Sigmoid colon (tissue), 7 donors: ENCODE results near the gene ABCC6. TPM values are rescaled to one million over a fixed set of nuclear protein-coding genes. Genes with fewer than 3 reads are reported as not detected.
"Not testable (repeated sequence)": the region's sequence is repeated elsewhere in the genome, so short reads cannot be mapped to it uniquely, and the experiment has no call there.

Experiments
- DNase-seq: peaks from one replicate; pipeline ENCODE4 v3.0.0-alpha.2; 2019
- H3K27ac ChIP-seq, 4 donors: fragments of 200-600 bp; sonication (generic); one replicate each; pipeline ENCODE4 v1.5.1; 2016 to 2019; ENCODE audit warnings: mild to moderate bottlenecking in 1 of 4
- H3K27me3 ChIP-seq, 3 donors: fragments of 200-600 bp; sonication (generic); one replicate each; pipeline ENCODE4 v1.5.1; 2019; ENCODE audit warnings: mild to moderate bottlenecking in 1 of 3
- H3K36me3 ChIP-seq, 4 donors: fragments of 200-600 bp; sonication (generic); one replicate each; pipeline ENCODE4 v1.5.1; 2016 to 2019
- H3K4me1 ChIP-seq, 4 donors: fragments of 200-600 bp; sonication (generic); one replicate each; pipeline ENCODE4 v1.5.1; 2017 to 2019
- H3K4me3 ChIP-seq, 4 donors: fragments of 200-600 bp; sonication (generic); one replicate each; pipeline ENCODE4 v1.5.1; 2017 to 2019; ENCODE audit warnings: mild to moderate bottlenecking in 2 of 4, moderate library complexity in 1 of 4
- H3K9me3 ChIP-seq, 4 donors: fragments of 200-600 bp in 3 of 4; sonication (generic) in 3 of 4; one replicate each; pipeline versions ENCODE4 v1.5.1 to v1.6.1; 2013 to 2019
- WGBS, 2 donors: extraction: QIAGEN DNeasy Blood & Tissue Kit; methylation state at CpG; one replicate each; pipeline ENCODE4 v1.1.7; 2013; 5-methylcytosine and 5-hydroxymethylcytosine counted together
- intact Hi-C: fragments of 100-400 bp; cut with DNase I; formaldehyde crosslinking; loops from one replicate; pipeline ENCODE4 v1.15.1; 2023
- polyA plus RNA-seq, 3 donors: library from polyadenylated mRNA; stranded (reverse); fragments of 200-250 nt; gene quantifications; one replicate each; pipeline ENCODE4 v1.2.3, GENCODE V29; 2013
- total RNA-seq, 4 donors: library from RNA; depleted of rRNA; stranded (reverse); fragments of >200 nt; gene quantifications; one replicate each; pipeline ENCODE4 v1.1.0, GENCODE V29; 2016
- donor health status: healthy with polysubstance abuse.
- donor health status: Bipolar disorder and iron deficiency.
- donor health status: healthy.

ABCC6 gene
- total and polyA plus RNA-seq, 7 donors: 0.66 to 22.2 (median 4.6) TPM; not detected in 1

DNA sequence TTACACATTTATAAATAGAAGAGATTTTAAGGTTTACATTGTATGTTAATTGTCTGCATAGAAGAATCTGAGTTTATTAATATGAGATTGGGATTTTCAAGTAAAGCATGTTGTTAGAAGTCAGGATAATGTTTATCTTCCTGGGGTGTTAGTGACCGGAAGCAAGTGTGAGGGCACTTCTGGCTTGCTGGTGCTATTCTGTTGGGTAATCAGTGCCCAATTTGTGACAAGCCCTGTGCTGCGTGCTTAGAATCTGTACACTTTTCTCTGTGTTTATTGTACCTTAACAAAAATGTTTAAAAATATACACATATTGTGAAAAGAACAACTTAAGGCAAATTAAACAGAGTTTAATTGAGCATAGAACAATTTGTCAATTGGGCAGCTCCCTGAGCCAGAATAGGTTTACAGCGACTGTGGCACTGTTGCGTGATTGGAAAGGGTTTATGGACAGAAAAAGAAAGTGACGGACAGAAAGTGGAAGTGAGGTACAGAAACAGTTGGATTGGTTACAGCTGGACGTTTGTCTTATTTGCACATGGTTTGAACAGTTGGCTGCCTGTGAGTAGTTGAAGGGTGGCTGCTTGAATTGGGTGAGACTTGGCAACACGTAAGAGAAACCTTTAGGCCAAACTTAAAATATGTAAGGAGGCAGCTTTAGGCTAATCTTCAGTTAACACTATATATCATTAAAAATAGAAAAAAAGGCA, 26.5 kb upstream of the ABCC6 start:
- H3K36me3 ChIP-seq, H3K9me3 ChIP-seq, H3K27ac ChIP-seq, H3K4me1 ChIP-seq, intact Hi-C loops, H3K4me3 ChIP-seq, DNase-seq, H3K27me3 ChIP-seq: not testable (repeated sequence)
- 79 to 83% methylated on average over 3 of the region's 7 CpGs for WGBS, 2 donors

DNA sequence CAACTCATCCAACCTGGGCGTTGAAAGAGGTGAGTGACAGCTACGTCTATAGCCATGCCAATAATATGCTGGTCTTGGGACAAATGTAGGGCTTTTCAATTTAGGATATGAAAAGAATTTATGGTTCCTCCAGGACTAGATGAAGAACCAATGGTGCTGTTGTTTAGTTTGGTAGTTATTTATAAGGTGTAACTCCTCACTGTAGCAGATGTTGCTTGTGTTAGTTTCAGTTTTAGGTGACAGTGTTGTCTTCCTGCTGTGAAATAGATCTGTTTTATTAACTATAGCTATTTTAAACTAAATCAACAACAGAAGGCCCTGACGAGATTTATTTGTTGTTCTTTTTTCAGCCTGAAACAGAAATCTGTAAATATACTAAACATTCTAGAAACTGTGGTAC, 24.1 kb upstream of the ABCC6 start:
- no CpG with 5 or more reads among the region's 3 CpGs for WGBS, 2 donors
- H3K36me3 ChIP-seq, H3K27me3 ChIP-seq, H3K4me1 ChIP-seq, intact Hi-C loops, H3K4me3 ChIP-seq, H3K9me3 ChIP-seq, DNase-seq, H3K27ac ChIP-seq: not testable (repeated sequence)

DNA sequence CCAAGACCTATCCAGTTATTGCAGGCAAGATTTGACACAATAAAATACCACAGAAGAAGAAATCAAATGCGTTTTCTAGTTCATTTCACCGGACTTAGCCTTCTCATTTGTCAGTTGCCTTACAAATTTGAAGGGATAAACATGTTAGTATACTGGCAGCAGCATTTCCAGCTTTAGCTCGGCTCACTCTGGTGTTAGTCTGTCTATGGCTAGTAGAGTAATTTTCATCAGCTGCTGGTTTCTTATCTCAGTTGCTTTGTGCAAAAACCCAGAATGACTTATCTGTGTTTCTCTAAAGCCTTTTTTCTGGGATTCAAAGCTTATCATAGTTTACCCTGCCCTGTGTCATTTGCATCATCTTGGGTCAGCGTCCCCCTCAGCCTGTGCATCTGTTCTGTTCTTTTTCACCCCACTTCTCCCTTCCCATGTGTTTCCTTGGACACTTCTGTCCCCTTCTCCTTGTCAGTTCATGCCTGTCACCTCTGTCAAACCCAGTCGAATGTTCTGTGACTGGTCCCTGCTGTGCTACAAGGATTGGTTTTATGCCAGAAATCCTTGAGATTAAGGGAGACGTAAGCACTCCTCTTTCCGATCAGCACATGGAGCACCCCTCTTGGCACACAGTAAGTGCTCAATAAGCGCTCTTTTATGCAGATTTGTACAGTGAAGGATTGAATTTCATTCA, 23.4 kb upstream of the ABCC6 start:
- intact Hi-C loops, H3K36me3 ChIP-seq, DNase-seq, H3K27me3 ChIP-seq, H3K9me3 ChIP-seq, H3K27ac ChIP-seq, H3K4me3 ChIP-seq, H3K4me1 ChIP-seq: not testable (repeated sequence)
- WGBS, 2 donors: 91 to 94% methylated on average over 5 of the region's 8 CpGs

DNA sequence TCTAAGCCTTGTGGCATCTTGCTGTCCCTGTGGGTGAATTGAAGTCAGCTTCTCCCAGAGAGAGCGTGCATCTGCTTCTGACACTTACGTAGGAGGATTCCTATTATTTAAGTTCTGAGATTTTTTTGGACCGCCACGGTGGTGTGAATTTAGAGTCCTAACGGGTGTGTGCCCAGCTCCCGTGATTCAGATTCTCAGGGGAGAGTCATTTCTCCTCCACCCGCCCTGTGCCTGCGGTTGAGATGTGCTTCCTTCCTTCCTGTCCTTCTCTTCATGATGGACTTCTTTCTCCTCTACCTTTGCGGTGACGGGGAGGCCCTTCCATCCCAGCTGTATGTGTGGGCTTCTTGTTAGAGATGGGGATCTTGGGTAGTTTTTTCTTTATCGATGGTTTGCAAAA, 20.6 kb upstream of the ABCC6 start:
- H3K9me3 ChIP-seq, H3K36me3 ChIP-seq, H3K4me3 ChIP-seq, DNase-seq, H3K27me3 ChIP-seq, H3K27ac ChIP-seq, H3K4me1 ChIP-seq, intact Hi-C loops: not testable (repeated sequence)
- 93 to 96% methylated on average over 10 to 11 of the region's 11 CpGs for WGBS, 2 donors

DNA sequence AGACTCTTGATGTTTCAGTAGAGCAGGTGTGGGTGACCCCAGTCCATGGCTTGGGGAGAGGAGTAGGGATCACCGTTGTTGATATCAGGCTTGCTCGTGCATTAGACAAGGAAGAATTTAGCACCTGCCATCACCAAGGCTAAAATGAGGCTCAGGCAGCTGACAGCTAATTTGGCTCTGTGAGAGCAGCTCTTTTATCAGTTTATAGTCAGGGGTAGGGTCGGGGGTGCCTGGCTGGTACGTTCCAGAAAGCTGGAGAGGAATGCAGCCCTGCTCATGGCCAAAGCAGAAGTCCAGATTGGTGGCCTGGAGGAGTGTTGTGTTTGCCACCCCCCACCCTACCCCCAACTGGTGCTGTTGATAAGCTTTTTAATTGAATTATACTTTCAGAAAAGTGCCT, 17.4 kb upstream of the ABCC6 start:
- H3K36me3 ChIP-seq, H3K9me3 ChIP-seq, intact Hi-C loops, H3K4me3 ChIP-seq, H3K27ac ChIP-seq, DNase-seq, H3K27me3 ChIP-seq, H3K4me1 ChIP-seq: not testable (repeated sequence)
- WGBS, 2 donors: 84 to 89% methylated on average over 4 of the region's 4 CpGs

DNA sequence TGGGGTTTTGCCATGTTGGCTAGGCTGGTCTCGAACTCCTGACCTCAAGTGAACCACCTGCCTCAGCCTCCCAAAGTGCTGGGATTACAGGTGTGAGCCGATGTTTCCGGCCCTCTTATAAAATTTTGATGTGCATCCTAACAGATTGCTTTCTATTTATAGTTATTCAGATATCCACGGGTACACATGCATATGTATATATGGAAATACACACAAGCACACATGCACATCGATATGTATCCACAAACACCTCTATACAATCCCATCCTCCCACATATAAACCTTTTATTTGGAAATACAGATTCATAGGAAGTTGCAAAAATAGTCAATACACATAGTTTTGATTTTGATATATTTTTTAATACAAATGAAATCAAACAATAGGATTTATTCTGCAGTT, 14.4 kb upstream of the ABCC6 start:
- WGBS, 2 donors: 91 to 92% methylated on average over 5 of the region's 5 CpGs
- H3K27ac ChIP-seq, H3K36me3 ChIP-seq, intact Hi-C loops, H3K27me3 ChIP-seq, H3K4me1 ChIP-seq, DNase-seq, H3K9me3 ChIP-seq, H3K4me3 ChIP-seq: not testable (repeated sequence)

DNA sequence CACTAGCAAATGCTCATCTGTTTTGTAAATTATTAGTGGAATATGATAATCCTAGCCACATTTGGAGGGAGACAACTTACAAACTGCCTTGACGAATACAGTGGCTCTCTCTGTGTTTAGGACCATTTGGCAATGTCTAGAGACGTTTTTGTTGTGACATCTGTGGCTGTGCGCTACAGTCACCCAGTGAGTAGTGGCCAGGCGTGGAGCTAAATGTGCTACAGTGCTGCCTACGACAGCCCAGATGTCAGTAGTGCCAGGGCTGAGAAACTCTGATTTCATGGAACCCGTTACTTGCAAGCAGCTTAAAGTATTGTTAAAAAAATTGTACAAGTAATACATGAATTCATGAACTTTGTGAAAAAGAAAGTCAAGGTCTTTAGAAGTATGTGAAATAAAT, 13.8 kb upstream of the ABCC6 start:
- DNase-seq, H3K27ac ChIP-seq, H3K27me3 ChIP-seq, H3K9me3 ChIP-seq, intact Hi-C loops, H3K4me1 ChIP-seq, H3K4me3 ChIP-seq, H3K36me3 ChIP-seq: not testable (repeated sequence)
- 91 to 92% methylated on average over 6 of the region's 6 CpGs for WGBS, 2 donors

DNA sequence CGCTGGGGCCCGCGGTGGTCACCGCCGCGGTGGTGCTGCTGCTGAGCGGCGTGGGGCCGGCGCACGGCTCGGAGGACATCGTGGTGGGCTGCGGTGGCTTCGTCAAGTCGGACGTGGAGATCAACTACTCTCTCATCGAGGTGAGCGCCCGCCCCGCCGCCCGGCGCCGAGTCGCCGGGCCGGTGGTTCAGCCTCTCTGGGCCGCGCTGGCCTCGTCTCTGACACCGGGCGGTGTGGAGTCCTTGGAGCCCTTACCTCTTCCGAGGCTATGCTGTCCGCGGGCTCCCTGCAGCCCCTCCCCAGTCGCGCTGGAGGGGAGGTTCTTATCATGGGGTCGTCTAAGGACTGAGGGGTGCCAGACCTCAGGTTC, 9.4 kb upstream of the ABCC6 start:
- H3K9me3 ChIP-seq, H3K27me3 ChIP-seq, H3K4me1 ChIP-seq, H3K36me3 ChIP-seq, intact Hi-C loops, H3K27ac ChIP-seq, DNase-seq: not testable (repeated sequence)
- peak overlapping the region in 2 of 4 donors; percentile 28 to 35 for H3K4me3 ChIP-seq
- WGBS, 2 donors: no CpG with 5 or more reads among the region's 39 CpGs

- 17 to 27% methylated on average over 18 to 19 of the region's 24 CpGs for WGBS, 2 donors
- H3K36me3 ChIP-seq, intact Hi-C loops, H3K27me3 ChIP-seq, H3K27ac ChIP-seq, H3K9me3 ChIP-seq, DNase-seq, H3K4me1 ChIP-seq: not testable (repeated sequence)
- H3K4me3 ChIP-seq: peak overlapping the region in 3 of 4 donors; percentile 30 to 33 (median 31)
These were observed 458 bp upstream of the ABCC6 start for GRCh38 chr16:16223662-16224241.

DNA sequence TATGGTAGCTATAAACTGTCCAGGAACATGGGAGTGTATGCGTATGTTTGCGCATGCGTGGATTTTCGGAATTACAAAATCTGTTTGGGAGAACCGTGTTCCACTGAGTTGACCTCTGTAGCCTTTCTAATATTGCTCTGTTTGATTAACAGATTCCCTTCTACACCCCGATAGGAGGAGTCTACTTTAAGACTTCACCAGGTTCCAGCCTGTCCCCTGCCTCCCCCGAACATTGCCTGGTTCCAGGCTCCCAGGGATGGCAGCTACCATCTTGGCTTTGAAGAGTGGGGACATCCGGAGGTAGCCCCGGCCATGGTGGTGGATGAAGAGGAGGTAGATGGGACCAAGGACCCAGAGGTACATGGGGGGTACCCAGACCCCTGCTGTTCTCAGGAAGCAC, 1.9 kb downstream of the ABCC6 start:
- DNase-seq, H3K27me3 ChIP-seq, H3K4me3 ChIP-seq, H3K27ac ChIP-seq, H3K9me3 ChIP-seq, H3K36me3 ChIP-seq, intact Hi-C loops, H3K4me1 ChIP-seq: not testable (repeated sequence)
- 94 to 95% methylated on average over 4 of the region's 9 CpGs for WGBS, 2 donors

DNA sequence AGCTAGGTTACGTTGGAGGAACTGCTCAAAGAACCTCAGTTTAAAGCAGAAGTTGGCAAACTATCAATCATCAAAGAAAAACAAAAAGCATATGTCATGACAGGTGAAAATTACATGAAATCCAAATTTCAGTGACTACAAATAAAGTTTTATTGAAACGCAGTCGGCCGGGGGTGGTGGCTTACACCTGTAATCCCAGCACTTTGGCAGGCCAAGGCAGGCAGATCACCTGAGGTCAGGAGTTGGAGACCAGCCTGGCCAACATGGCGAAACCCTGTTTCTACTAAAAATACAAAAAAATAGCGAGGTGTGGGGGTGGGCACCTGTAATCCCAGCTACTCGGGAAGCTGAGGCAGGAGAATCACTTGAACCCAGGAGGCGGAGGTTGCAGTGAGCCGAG, 2.8 kb downstream of the ABCC6 start:
- H3K27ac ChIP-seq, H3K36me3 ChIP-seq, DNase-seq, H3K9me3 ChIP-seq, intact Hi-C loops, H3K4me1 ChIP-seq, H3K4me3 ChIP-seq, H3K27me3 ChIP-seq: not testable (repeated sequence)
- WGBS, 2 donors: 92 to 95% methylated on average over 8 of the region's 9 CpGs

DNA sequence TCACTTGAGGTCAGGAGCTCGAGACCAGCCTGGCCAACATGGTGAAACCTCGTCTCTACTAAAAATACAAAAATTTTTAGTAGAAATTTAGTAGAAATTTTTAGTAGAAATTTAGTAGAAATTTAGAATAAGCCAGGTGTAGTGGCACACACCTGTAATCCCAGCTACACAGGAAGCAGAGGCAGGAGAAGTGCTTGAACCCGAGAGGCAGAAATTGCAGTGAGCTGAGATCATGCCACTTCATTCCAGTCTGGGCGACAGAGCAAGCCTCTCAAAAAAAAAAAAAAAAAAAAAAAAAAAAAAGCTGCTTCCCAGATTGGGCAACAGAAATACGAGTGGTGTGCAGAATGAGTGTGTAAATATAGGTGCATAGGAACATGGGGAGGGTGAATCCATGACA, 4.5 kb downstream of the ABCC6 start:
- H3K4me3 ChIP-seq, DNase-seq, intact Hi-C loops, H3K4me1 ChIP-seq, H3K9me3 ChIP-seq, H3K27ac ChIP-seq, H3K27me3 ChIP-seq, H3K36me3 ChIP-seq: not testable (repeated sequence)
- no CpG with 5 or more reads among the region's 5 CpGs for WGBS, 2 donors

GRCh38 chr16:16218349-16218748, 4.9 kb downstream of the ABCC6 start:
- no CpG with 5 or more reads among the region's 5 CpGs for WGBS, 2 donors

More at GRCh38 chr16:16218349-16218748, 4.9 kb downstream of the ABCC6 start:
- H3K36me3 ChIP-seq, H3K9me3 ChIP-seq, intact Hi-C loops, DNase-seq, H3K27ac ChIP-seq, H3K27me3 ChIP-seq, H3K4me1 ChIP-seq, H3K4me3 ChIP-seq: not testable (repeated sequence)
